GM18909 (cell line): ENCODE results near the gene NR2C2.

ENCODE experiments used
- ATAC-seq: cut with Tn5 transposase; IDR thresholded peaks from one replicate; pipeline ENCODE4 v1.9.1; 2021; ENCODE audit warnings: mild to moderate bottlenecking; ENCODE audit not compliant: unreplicated experiment, poor library complexity

NR2C2 gene

DNA sequence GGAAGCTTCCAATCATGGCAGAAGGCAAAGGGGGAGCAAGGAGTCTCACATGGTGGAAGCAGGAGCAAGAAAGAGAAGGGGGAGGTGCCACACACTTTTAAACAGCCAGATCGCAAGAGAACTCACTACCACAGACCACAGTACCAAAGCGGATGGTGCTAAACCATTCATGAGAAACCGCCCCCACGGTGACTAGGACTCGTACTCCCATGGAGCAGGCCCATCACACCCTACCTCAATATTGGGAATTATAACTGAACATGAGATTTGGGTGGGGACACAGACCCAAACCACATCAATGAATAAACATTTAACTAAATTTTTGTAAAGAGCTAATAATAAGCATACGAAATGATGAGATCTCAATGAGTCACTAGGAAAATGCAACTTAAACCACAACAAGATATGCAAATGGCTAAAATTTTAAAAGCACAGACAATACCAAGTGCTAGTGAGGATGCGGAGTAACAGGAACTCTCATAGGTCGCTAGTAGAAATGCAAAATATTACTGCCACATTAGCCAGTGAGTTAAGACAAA lies 107.7 kb downstream of the NR2C2 start:
- peak; percentile 50 for ATAC-seq

DNA sequence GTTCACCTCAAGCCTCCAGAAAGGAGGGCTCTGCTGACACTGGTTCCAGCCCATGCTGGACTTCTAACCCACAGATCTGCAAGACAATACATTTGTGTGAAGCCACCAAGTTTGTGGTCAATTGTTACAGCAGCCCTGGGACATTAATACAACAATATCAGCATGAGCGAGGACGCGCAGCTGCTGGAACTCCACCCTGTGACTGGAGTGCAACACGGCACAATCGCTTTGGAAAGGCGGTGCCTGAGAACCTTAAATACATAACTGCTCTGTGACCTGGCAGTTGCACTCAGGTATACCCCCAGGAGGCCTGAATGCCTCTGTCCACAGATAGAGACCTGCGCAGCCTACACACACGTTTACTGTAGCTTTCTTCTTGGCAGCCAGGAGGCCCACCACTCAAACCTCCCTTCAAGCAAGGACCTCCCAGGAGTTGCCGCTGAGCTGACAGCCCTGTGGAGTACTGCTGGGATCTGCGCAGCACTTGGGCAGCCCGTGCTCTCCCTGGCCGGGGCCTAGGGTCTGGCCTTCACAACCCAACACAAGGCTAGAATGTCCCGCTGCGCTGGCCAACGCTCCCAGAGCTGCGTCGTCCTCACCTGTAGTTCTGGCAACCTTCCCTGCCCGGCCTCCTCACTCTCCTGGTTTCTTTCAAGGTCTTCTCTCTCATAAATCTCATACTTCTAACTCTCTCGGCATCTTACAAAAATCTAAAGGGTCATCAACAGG lies 109.5 kb downstream of the NR2C2 start:
- no peak for ATAC-seq

DNA sequence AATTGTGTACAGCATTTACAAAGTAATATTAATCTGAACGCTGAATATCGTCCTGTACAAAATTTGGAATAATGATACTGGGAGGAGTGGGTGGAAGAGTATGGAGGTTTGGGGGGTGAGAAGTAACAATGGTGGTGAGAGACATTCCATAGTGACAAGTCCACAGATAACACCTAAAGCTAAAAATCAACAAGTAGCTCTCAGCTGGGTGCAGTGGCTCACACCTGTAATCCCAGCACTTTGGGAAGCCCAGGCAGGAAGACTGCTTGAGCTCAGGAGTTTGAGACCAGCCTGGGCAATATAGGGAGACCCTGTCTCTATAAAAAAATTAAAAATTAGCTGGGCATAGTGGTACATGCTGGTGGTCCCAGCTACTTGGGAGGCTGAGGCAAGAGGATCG lies 112.6 kb downstream of the NR2C2 start:
- no peak for ATAC-seq

DNA sequence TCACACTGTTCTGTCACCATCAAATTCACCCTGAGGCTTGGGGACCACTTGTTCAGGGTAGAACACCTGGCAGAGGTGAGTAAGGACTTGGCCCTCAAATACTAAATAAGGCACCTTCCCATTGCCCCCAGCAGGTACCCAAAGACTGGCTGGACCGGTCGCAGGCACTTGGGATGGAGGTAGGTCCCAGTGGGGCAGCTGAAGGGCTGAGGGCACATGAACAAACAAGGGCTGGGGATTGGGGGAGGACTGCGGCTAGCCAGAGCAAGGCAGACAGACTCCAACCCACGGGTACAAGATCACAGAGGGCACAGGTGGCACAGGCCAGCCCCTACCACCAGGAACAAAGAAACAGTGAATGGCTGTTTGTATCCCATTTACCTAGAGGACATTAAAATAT lies 115.9 kb downstream of the NR2C2 start:
- no peak for ATAC-seq

DNA sequence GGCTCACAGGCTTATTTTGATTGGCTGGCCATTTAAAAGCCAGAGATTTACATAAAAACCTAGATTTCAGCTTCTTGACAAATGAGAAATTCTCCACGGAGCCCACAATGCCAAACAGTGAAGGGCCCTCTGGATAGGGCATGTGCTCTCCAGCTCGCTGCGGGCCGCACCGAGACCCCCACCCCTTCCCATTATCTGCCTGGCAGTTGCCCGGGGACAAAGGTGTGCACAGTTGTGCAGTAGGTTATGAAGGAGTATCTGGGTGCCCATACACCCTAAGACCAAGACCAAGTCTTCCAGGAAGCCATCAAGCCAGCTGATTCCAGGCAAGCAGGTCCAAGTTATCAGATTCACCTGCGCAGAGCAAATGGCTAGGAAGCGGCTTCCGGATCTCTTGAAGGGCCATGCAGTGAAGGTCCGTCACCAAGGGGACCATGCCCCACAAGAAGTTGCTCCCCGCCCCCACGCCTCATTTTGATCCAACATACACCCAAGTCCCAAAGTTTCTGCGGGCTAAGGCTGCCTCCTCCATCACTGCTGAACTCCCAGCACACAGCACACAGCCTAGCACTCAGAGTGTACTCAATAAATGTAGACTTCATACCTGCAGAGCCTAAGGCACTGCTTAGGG lies 116.4 kb downstream of the NR2C2 start:
- ATAC-seq, result no peak

DNA sequence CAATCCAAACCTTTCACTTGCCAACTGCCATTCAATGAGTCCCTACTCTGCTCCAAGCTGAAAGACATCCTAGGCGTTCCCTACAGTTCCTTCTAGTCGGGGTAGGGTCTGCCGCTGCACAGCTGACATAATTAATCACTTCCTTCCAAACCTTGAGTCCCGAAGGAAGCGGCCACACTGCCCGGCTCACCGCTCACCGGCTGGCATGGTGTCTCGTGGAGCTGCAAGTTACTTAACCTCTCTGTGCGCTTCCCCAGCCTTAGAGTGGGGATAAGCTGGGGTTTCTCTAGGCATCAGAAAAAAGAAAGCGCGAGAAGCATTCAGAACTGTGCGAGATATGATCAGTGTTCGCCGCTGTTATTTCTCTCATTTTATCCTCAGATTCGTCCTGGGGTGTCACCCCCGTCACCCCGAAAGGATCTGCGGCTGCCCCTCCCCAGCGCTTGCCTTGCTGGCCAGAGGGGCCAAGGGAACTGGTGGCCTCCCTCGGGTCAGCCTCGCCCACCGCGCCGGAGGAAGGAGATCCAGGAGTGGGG lies 117.0 kb downstream of the NR2C2 start:
- ATAC-seq, result peak; percentile 32

DNA sequence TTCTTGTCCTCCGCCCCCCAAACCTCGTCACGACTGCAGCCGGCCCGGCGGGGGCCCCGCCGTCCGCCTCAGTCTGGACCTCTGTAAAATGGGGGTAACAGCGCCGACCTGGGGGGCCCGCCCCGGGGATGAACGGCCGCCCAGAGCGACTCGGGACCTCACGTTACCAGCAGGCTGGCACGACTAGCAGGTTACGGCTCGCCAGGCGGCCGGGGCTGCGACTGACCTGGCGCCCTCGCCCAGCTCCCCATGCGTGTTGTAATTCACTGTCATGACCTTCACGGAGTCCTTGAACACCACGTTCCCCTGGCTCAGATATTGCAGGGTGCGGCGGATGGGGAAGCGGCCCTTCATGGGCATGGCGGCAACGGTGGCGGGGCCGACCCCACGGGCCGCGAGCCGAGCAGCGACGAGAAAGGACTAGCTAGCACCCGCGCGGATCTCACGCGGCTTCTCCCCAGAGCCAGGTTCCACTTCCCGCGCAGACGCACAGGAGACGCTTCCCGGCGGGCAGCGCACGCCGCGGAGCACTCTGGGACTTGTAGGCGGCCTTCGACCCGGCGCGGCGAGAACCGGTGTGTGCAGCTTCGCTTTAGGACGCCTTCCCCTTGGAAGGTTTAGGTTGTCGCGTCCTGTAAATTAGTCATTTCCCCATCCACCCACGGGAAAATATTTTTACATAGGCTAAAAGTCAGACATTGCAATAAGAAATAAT lies 117.6 kb downstream of the NR2C2 start, which contains the start of gene MRPS25:
Gene MRPS25 (minus strand): TSS at position 481 of the 715 bp plus-strand sequence. CDS start 121 bp downstream, at position 360.
- ATAC-seq, result peak; percentile 96

DNA sequence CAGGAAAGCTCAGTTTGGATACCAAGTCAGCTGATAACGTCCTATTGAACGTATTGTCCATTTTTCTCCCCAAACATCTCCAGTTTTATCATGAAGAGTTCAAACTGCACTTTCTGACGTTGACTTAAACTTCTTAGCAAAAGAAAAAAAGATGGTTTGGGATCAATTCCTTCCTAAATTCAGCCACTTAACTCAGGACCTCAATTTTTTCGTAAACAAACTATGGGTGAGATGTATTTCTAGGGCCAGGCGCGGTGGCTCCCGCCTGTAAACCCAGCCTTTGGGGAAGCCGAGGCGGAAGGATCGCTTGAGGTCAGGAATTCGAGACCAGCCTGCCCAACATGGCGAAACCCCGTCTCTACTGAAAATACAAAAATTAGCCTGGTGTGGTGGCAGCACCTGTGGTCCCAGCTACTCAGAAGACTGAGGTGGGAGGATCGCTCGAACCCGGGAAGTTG lies 118.2 kb downstream of the NR2C2 start:
- ATAC-seq, result no peak

DNA sequence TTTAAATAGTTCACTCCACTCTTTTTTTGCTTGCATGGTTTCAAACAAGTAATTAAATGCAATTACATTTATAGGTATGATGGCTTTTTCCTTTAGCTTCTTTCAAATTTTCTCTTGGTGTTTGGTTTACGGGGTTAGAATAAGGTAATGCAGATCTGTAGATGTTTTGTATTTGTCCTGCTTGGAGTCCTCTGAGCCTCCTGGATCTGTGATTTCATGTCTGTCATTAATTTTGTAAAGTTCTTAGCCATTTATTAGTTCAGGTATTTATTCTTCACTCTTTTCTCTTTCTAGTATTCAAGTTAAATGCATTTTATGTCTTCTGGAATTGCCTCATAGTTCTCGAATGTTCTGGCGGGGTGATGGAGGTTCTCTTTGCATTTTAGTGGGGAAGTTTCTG lies 119.1 kb downstream of the NR2C2 start:
- ATAC-seq, result no peak

DNA sequence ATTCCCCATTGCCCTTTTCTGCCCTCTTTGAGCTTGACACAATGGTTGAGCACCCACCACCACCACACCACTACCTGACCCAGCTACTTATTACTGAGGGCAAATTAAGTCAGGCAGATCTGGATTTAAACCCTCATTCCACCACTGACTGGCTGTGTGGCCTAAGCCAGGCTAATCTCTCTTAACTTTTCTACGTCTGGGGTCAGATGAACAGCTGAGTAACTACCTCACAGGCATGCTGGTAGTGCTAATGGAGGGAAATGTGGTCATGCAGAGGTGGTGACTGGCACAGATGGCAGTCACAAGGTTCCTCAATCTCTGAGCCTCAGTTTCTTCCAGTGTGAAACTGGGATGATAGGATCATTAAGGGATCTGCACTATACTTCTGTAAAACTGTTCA lies 122.1 kb downstream of the NR2C2 start:
- no peak for ATAC-seq

DNA sequence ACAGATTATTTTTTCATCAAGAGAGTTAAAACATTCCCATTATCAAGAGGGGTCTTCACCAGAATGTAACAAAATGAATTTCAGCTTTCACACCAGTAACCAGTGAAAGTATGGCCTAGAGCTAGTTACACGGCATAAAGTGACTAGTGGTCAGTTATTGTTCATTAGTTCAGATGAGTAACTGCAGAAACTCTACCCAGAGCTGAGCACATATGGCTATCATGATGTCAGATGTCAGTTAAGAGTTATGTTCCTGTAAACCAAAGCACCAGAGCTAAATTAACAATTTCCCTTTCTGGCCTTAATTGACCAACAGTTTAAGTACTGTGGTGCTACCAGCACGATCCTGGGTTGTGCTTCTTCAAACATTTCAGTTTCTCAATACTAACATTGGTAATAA lies 124.3 kb downstream of the NR2C2 start:
- no peak for ATAC-seq

DNA sequence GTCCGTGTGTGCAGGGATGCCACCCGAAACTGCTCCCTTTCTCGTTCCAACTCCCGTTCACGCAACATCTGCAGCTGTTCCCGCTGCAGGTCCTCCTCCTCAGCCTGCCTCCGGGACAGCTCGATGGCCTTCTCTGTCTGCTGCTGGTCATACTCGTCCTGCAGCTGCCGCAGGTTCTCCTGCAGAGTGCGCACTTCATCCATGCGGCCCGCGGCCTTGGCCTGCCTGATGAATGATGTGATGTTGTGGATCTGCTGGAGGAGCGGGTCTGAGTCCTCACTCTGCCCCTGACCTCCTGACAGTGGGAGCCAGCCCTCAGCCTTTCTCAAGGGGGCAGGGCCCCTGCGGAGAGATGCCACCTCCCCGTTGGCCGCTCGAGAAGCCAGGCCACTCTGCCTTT lies 127.1 kb downstream of the NR2C2 start:
- ATAC-seq, result no peak

DNA sequence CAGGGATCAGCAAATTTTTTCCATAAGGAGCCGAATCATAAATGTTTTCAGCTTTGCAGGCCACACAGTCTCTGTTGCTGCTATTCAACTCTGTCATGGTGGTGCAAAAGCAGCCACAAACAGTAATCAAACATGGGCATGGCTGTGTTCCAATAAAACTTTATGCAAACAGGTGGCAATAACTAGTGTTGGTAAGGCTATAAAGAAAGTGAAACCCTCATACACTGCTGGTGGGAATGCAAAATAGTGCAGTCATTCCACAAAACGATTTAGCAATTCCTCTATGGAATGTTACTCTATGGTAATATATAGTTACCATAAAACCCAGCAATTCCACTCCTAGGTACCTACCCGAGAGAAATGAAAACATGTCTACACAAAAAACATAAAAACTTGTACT lies 131.7 kb downstream of the NR2C2 start:
- ATAC-seq, result no peak

DNA sequence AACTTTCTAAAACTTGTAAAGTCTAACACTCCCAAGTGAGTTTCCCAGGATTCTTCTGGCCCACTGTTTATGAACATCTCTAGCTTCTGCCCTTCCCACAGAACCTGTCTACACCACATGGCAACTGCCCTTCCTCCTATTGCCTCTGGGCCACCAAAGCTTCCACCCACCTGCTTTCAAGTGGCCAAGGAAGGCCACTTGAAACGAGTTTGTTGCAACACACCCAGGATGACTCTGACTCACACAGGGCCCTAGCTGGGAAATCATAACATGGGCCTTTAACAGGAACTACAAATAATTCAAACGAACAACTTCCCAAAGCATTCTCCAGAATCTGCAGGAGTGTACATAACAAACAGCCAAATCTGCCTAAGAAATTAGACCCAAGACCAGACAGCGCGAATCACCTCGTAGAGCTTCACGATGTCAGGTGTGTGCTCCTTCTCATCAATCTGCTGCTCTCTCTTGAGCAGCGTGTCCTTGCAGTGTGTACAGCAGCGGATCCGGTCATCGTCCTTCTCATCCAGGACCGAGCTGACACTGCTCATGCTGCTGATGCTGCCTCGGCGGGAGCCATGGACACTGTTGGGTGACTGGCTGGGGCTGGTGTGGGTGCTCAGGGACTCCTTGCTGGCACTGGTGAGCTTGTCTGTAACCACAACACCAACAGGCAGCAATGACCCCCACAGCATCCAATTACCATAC lies 134.7 kb downstream of the NR2C2 start:
- no peak for ATAC-seq

DNA sequence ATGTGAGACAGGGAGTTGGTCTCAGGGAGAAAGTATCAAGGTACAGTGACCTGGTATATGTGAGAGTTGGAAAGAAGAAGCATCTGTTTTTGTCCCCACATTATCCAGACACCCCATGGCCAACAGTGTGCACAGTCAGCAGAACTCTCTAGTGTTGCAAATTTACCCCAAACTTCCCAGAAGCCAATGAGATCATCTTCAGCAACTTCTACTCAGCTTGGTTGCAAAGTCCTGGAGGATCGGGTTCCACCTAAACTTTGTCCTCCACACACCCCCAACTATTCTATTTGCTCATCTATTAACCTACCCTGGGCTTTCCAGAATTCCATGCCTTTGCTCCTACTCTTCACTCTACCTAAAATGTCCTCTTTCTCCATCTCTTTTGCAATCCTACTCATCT lies 135.9 kb downstream of the NR2C2 start:
- no peak for ATAC-seq

DNA sequence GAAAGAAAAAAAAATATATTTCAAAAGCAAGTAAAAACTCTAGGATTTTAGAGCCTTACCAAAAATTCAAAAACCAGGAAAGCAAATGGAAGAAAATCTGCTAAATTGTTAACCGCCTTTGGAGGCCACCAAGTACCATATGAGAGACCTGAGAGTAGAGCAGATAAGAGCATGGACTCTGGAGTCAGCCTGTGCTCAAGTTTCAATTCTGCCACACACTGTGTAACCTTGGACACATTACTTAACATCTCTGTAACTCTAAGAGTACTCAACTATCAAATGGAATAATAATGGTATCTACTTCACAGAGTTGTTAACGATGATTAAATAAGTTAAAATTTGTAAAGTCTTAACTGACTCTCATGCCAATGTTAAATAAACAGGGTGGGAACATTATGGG lies 138.9 kb downstream of the NR2C2 start:
- ATAC-seq, result no peak

DNA sequence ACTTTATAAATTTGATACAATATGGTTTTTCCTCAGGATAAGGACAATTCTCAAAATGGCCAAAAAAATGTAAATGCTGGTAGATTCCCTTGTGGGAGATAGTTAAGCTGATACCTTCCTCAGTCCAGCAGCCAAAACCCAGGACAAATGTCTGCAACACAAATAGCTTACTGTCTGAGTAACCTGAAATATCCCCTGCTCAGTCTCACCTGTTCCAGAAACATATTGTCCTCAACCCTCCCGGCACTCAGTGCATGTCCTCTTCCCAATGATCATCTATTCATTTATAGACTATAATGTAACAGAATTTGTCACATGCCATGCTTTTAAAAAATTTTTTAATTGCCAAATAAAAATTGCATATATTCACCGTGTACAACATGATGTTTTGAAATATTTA lies 139.3 kb downstream of the NR2C2 start:
- ATAC-seq, result no peak

DNA sequence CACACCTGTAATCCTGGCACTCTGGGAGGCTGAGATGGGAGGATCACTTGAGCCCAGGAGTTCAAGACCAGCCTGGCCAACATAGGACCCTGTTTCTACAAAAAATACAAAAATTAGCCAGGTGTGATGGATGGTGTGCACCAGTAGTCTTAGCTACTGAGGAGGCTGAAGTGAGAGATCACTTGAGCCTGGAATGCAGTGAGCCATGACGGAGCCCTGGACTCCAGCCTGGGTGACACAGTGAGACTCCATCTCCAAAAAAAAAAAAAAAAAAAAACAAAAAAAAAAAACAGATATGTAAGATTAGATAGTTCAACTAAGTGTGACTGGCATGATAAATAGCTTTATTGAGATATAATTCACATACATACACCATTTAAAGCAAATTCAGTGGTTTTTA lies 141.8 kb downstream of the NR2C2 start:
- no peak for ATAC-seq

DNA sequence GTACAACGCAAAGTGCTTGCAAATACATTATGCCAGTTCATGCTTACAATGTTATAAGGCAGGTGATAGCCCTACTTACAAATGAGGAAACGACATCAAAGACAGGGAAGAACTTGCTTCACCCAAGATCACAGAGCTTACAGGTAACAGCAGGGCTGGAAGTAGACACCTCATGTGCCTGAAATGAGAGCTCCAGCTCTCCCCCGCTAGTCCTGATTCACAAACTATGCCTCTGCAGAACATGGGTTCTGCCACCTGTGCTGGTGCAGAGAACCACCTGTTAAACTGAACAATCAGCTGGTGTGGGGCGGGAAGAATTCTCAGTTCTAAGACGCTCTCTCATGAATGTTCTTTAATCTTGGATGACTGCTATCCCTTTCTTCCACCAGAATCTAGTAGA lies 144.2 kb downstream of the NR2C2 start:
- ATAC-seq, result no peak

DNA sequence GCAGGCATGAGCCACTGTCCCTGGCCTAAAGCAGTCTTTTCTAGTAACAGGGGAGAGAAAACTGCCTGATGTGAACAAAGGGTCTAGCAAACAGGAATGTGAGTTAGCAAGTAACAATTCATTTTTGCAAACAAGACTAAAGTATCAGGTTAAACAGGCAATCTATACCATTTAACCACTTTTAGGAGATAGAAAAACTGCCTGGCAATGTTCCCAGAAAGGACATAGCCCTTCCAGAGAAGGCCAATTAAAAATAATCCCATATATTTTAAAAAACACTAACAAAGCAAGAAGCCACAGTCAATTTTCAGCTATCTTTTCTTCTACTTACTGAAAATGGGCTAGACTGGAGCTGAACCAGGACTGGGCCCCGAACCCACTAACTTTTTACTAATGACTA lies 145.3 kb downstream of the NR2C2 start:
- no peak for ATAC-seq
